GM12872 (cell line): ENCODE results near the gene TNS2.
A peak's percentile ranks its signal among the peaks of the same experiment; 100 is the strongest.

Experiments
- CTCF ChIP-seq: IDR thresholded peaks from 3 replicates; pipeline ENCODE4 v1.5.1; 2011; ENCODE audit warnings: low read depth, mild to moderate bottlenecking, low read length, moderate library complexity; ENCODE audit not compliant: insufficient read depth

TNS2 gene

GRCh38 chr12:53099071-53099882 lies 49.4 kb downstream of the TNS2 start:
- peak; percentile 92 for TF ChIP-seq CTCF

DNA sequence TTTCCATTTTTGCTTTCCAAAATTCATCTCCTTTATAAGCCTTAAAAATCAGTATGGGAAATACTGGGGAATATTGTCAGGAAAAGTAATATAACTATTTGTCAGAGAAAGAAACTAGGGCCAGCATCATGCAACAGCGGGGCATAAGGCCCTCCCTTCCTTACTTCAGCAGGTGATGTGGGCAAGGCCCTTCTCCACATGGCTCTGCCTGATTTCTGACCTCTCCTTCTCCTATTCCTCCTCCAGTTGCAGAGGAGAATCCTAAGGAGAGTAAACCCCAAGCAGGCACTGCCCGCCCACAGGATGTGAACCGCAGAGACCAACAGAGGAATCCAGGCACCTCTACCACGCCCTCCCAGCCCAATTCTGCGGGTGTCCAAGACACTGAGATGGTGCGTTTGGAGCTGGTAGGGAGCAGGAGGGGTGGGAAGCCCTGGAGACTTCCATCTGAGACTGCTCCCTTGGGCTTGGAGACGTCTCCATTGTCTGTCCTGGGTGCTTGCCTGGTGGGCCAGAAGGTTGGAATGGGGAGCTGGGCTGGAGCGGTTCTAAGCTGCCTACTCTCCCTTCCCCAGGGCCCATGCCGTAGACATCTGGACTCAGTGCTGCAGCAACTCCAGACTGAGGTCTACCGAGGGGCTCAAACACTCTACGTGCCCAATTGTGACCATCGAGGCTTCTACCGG lies 50.7 kb downstream of the TNS2 start:
- TF ChIP-seq CTCF, result no peak

DNA sequence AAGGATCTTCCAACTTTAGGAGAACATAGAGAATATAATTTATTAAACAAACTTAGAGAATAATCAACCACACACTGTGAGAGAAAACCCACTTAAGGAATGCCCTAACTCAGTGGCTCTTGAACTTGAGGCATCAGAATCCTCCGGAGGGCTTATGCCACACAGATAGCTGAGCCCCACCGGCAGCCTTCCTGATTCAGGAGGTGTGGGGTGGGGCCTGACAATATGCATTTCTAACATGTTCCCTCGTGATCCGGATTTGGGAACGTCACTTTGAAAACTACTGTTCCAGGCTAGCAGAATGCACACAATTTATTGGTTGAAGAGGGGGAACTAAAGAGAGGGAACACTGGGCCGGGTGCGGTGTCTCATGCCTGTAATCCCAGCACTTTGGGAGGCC lies 51.4 kb downstream of the TNS2 start:
- TF ChIP-seq CTCF, result no peak

- no peak for TF ChIP-seq CTCF
Measured at GRCh38 chr12:53101931-53102781, 52.3 kb downstream of the TNS2 start.

- TF ChIP-seq CTCF, result no peak
Measured at GRCh38 chr12:53102883-53103807, 53.3 kb downstream of the TNS2 start, which contains the start of gene SOAT2. TSS of gene SOAT2 (plus strand) at chr12:53103486. CDS start at chr12:53103578, 92 bp downstream.

DNA sequence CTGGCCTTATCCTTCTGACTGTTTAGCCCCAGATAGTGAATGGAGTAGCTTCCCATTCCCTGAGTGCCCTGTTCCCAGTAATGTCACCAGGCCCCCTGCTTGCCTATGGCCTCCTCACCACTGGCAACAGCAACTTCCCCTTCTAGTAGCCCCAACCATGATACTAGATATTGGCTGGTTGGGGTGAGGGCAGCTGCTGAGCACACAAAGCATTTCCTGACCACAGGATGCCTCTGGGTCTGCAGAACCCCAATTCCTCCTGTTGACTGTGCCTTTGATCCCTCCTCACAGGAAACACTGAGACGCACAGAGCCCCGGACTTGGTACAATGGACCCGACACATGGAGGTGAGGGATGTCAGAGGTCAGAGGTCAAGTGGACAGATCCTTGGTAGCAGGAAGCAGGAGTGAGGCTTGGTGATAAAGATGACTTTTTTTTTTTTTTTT lies 54.0 kb downstream of the TNS2 start:
- TF ChIP-seq CTCF, result no peak
